A673 (cell line): ENCODE results near the gene PPP1CB. TPM values are rescaled to one million over a fixed set of nuclear protein-coding genes. Genes with fewer than 3 reads are reported as not detected.

ENCODE experiments used
- BruUV-seq: library from RNA; stranded (reverse); fragments of 400-500 nt; replicated peaks from 2 replicates; lab custom pipeline; 2021; lab: Mats Ljungman, UMichigan
- CTCF ChIA-PET: fragments of 300-600 bp; sonication (Branson Sonifier 250); formaldehyde crosslinking; loops from one replicate; lab custom pipeline; 2022; ENCODE audit warnings: antibody characterized with exemption; lab: Charles Lee
- POLR2A ChIA-PET: fragments of 300-600 bp; sonication (Branson Sonifier 250); formaldehyde crosslinking; loops from one replicate; lab custom pipeline; 2022; ENCODE audit warnings: antibody characterized with exemption; ENCODE audit not compliant: low non-redundant PET; lab: Charles Lee
- DNase-seq: peaks from one replicate; pipeline ENCODE4 v3.0.0-alpha.2; 2015; ENCODE audit warnings: low spot score
- H3K27ac ChIP-seq: fragments of 200-600 bp; sonication (generic); 2 replicates; pipeline ENCODE4 v1.5.1; 2016; ENCODE audit warnings: mixed run types, low read depth, mild to moderate bottlenecking, mixed read lengths, antibody characterized with exemption, low read length; ENCODE audit not compliant: poor library complexity, severe bottlenecking
- H3K27me3 ChIP-seq: fragments of 200-600 bp; sonication (generic); replicated peaks from 2 replicates; pipeline ENCODE4 v1.6.1; 2017; ENCODE audit warnings: mixed run types, low read depth, mild to moderate bottlenecking, mixed read lengths, antibody characterized with exemption, low read length; ENCODE audit not compliant: insufficient read depth, poor library complexity
- H3K36me3 ChIP-seq: fragments of 200-600 bp; sonication (generic); 2 replicates; pipeline ENCODE4 v1.6.1; 2016; ENCODE audit warnings: mixed run types, mild to moderate bottlenecking, mixed read lengths, antibody characterized with exemption, low read length; ENCODE audit not compliant: insufficient read depth, poor library complexity, severe bottlenecking
- H3K4me1 ChIP-seq: fragments of 200-600 bp; sonication (generic); 2 replicates; pipeline ENCODE4 v1.6.1; 2017; ENCODE audit warnings: mixed run types, mild to moderate bottlenecking, mixed read lengths, antibody characterized with exemption, low read length; ENCODE audit not compliant: insufficient read depth, poor library complexity, severe bottlenecking
- H3K4me3 ChIP-seq: fragments of 200-600 bp; sonication (generic); 2 replicates; pipeline ENCODE4 v1.5.1; 2016; ENCODE audit warnings: low read depth, mixed run types, mild to moderate bottlenecking, mixed read lengths, low read length; ENCODE audit not compliant: poor library complexity, severe bottlenecking
- H3K9me3 ChIP-seq: fragments of 200-600 bp; sonication (generic); 2 replicates; pipeline ENCODE4 v1.6.1; 2016; ENCODE audit warnings: mixed run types, low read depth, mild to moderate bottlenecking, mixed read lengths, antibody characterized with exemption, low read length; ENCODE audit not compliant: poor library complexity, severe bottlenecking
- EZH2 ChIP-seq: fragments of 200-600 bp; sonication (generic); IDR thresholded peaks from 2 replicates; pipeline ENCODE4 v1.6.1; 2017; ENCODE audit warnings: borderline replicate concordance, low read depth, mild to moderate bottlenecking, mixed read lengths, antibody characterized with exemption, low read length; ENCODE audit not compliant: poor library complexity, severe bottlenecking
- intact Hi-C: fragments of 100-400 bp; cut with micrococcal nuclease; formaldehyde crosslinking; loops from one replicate; pipeline ENCODE4 v1.10.0; 2022; ENCODE audit not compliant: unreplicated experiment
- total RNA-seq: library from RNA; stranded (reverse); gene quantifications from 2 replicates; pipeline ENCODE4 v1.2.3, GENCODE V29; 2021
- TF ChIP-seq, protein P1 (sequence below): fragments of 300-800, 200-600 bp; sonication (generic); conservative IDR thresholded peaks from 2 replicates; pipeline ENCODE4 v1.5.1; 2017; ENCODE audit warnings: low read depth, mild to moderate bottlenecking, antibody characterized with exemption, low read length, moderate library complexity, mixed read lengths

Gene PPP1CB
- total RNA-seq, 1 experiment from 2014 or later, result 181 TPM

DNA sequence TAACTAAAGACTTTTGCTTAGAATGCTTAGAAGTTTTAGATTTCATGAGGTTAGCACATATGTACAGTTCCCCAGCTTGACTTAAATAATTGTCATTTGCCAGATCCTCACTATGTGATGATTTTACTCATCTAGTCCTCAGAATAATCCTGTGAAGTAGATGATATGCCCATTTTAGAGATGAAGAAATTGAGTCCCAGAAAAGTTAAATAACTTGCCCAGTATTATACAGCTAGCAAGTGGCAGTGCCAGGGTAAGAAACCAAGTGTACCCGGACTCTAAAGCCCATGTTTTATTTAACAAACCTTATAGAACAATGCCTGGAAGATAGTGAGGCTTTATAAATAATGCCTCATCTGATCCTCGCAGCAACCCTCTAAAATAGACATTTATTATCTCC is 87.3 kb downstream of the PPP1CB start:
- no peak overlapping the region for H3K27ac ChIP-seq
- no peak for DNase-seq
- ChIA-PET CTCF (no interaction called here), POLR2A (no interaction called here)
- no peaks in the 10 kb centered on the region for H3K9me3 ChIP-seq
- no peaks in the 10 kb centered on the region for H3K27me3 ChIP-seq
- intact Hi-C loops, result no loop called here
- no peak overlapping the region for H3K4me3 ChIP-seq
- no peaks in the 10 kb centered on the region for H3K36me3 ChIP-seq
- no TSS peak for BruUV-seq
- H3K4me1 ChIP-seq, result no peaks in the 10 kb centered on the region
- TF ChIP-seq EZH2, result no peak
- TF ChIP-seq, protein P1, sequence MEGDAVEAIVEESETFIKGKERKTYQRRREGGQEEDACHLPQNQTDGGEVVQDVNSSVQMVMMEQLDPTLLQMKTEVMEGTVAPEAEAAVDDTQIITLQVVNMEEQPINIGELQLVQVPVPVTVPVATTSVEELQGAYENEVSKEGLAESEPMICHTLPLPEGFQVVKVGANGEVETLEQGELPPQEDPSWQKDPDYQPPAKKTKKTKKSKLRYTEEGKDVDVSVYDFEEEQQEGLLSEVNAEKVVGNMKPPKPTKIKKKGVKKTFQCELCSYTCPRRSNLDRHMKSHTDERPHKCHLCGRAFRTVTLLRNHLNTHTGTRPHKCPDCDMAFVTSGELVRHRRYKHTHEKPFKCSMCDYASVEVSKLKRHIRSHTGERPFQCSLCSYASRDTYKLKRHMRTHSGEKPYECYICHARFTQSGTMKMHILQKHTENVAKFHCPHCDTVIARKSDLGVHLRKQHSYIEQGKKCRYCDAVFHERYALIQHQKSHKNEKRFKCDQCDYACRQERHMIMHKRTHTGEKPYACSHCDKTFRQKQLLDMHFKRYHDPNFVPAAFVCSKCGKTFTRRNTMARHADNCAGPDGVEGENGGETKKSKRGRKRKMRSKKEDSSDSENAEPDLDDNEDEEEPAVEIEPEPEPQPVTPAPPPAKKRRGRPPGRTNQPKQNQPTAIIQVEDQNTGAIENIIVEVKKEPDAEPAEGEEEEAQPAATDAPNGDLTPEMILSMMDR, result no peak

DNA sequence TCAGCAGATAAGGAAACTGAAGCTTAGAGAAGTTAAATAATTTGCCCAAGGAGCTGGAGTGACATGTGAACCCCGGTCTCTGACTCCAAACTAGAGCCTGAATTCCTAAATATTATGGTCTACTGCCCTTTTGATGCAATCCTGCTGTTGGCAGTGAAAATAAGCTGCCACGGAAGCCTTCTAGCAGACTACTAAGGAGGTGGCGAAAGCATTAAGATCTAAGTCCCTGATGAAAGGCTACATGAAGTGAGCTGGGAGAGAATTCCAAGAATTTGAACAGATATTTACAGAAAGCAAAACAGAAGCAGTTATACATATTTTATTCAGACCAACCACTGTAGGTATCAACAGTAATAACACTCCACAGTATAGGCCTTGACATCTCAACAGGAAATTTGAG is 90.4 kb downstream of the PPP1CB start:
- TF ChIP-seq, protein P1, result no peak
- no peak for TF ChIP-seq EZH2
- no TSS peak for BruUV-seq

More for the DNA sequence above, 90.4 kb downstream of the PPP1CB start:
- H3K36me3 ChIP-seq, result no peaks in the 10 kb centered on the region
- DNase-seq, result no peak
- CTCF ChIA-PET, result no interaction called here
- H3K27me3 ChIP-seq, result no peaks in the 10 kb centered on the region
- no peak overlapping the region for H3K27ac ChIP-seq
- H3K4me1 ChIP-seq, result no peaks in the 10 kb centered on the region
- H3K9me3 ChIP-seq, result no peaks in the 10 kb centered on the region
- H3K4me3 ChIP-seq, result no peak overlapping the region
- POLR2A ChIA-PET, result no interaction called here
- intact Hi-C loops, result no loop called here

Other genes with a start within 250 kb of the PPP1CB start
- gene SPDYA, start 59.0 kb downstream of the PPP1CB start, total RNA-seq, result 1.0 and 1.2 TPM in 2 replicates
- gene TRMT61B, start 118.5 kb downstream of the PPP1CB start, total RNA-seq, result 18.3 and 21.3 TPM in 2 replicates
- 121 and 145 TPM in 2 replicates for gene WDR43, start 142.8 kb downstream of the PPP1CB start, total RNA-seq
- 0.31 and 0.75 TPM in 2 replicates for gene TOGARAM2, start 229.5 kb downstream of the PPP1CB start, total RNA-seq